Gastrocnemius medialis (tissue), 4 donors: ENCODE measurements around the gene CAMTA1.

Experiments
- CTCF ChIP-seq, 5 experiments: fragments of 450-650 bp in 3 of 5; fragments of 200-600 bp in 2 of 5; sonication (generic) in 2 of 5; IDR thresholded peaks in 4 of 5; conservative IDR thresholded peaks in 1 of 5; 1 replicate in 4 of 5; 2 replicates in 1 of 5; pipeline ENCODE4 v1.5.1; 2016 to 2019; ENCODE audit warnings: antibody characterized with exemption in 5 of 5, mild to moderate bottlenecking in 3 of 5, moderate library complexity in 3 of 5
- POLR2A ChIP-seq, 2 donors: fragments of 450-650 bp; IDR thresholded peaks; one replicate each; pipeline ENCODE4 v1.6.1; 2017; ENCODE audit warnings: antibody characterized with exemption in 2 of 2, mild to moderate bottlenecking in 2 of 2, moderate library complexity in 2 of 2

GRCh38 chr1:6914706-6915105 lies 129.5 kb downstream of the CAMTA1 start:
- TF ChIP-seq CTCF (IDR thresholded peaks at IDR 0.05 in 4 of 5, conservative IDR thresholded peaks at IDR 0.05 in 1 of 5): no peak
- no peak for TF ChIP-seq POLR2A (IDR thresholded peaks at IDR 0.05)
